ENCODE results near the gene ZNHIT1.

ZNHIT1 gene

DNA sequence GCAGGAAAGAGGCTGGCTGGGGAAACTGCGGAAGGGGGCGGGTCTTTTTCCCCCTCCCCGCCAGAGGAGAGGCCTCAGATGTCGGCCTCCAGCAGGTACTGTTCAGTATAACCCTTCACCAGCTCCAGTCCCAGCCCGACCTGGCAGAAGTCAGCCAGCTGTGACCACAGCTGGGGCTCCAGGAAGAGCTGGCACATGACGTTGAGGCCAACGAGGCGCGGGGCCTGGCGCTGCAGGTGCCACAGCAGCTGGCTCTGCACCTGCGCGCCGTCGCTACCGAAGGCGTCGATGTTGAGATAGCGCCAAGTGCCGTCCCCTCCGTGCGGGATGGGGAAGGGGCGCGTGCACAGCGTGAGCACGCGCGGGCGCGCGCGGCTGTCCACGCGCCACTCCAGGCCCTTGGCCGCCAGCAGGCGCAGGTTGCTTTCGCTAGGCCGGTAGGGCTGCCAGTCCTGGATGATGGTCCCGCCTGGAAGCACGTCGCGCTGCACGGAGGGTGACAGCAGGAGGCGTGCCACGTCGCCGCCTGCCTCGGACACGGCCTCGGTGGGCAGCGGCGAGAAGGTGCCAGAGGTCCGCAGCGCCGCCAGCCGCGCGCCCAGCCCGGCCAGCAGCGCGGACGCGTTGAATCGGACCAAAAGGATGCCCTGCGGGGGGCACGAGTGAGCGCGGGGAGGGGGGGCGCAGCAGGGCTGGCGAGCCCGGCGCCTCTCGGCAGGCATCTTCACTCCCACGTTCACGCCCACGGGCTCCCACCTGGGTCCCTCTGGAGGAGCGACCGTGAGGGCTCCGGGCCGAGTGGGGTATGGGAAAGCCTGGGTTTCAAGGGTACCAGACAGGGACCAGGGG, 45.7 kb upstream of the ZNHIT1 start:
- DNase-seq (ENCODE audit: insufficient read length, low spot score) (no peak), FAIRE-seq (no peak)
- TF ChIP-seq, protein P1, sequence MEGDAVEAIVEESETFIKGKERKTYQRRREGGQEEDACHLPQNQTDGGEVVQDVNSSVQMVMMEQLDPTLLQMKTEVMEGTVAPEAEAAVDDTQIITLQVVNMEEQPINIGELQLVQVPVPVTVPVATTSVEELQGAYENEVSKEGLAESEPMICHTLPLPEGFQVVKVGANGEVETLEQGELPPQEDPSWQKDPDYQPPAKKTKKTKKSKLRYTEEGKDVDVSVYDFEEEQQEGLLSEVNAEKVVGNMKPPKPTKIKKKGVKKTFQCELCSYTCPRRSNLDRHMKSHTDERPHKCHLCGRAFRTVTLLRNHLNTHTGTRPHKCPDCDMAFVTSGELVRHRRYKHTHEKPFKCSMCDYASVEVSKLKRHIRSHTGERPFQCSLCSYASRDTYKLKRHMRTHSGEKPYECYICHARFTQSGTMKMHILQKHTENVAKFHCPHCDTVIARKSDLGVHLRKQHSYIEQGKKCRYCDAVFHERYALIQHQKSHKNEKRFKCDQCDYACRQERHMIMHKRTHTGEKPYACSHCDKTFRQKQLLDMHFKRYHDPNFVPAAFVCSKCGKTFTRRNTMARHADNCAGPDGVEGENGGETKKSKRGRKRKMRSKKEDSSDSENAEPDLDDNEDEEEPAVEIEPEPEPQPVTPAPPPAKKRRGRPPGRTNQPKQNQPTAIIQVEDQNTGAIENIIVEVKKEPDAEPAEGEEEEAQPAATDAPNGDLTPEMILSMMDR (IDR thresholded peaks at IDR 0.05; ENCODE audit: insufficient read depth, missing control alignments), result no peak

DNA sequence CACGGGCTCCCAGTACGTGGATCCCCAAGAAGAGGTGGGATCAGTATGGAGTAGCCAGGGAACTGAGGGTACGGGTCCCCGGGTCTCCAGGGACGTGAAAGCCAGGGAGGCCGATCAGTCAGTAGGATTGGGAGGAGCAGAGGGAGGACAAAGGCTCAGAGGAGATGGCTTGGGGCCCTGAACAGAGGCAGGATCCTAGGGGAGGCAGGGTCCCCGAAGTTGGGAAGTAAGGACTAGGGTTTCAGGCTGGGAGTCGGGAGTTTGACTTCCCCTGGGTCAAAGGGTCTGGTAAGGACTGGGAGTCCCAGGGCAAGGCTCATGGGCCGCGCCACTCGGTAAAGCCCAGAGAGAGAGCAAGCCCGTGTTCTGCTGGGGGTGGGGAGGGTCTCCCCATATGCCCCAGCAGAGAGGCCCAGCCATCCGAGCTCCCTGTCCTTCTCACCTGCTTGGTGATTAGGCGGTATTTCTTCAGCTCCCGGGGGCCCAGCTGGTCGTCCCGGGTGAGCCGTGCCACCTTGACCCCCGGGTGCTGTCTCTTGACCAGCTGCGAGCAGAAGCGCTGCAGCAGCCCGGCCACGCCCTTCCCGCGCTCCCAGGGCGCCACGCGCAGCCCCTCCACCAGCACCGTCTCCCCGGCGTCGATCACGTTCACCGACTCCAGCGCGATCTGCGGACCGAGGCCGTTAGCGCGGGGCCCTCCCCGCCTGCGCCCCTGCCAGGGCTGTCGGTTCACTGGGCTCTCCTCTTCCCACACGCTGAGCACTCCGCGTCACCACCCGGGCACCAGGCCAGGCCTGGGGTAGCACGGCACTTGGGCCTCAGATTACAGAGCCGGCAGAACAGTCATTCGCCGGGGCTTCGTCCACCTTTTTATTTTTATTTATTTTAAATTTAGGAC, 44.9 kb upstream of the ZNHIT1 start:
- FAIRE-seq (no peak), DNase-seq (ENCODE audit: insufficient read length, low spot score) (no peak)
- TF ChIP-seq, protein P1 (IDR thresholded peaks at IDR 0.05; ENCODE audit: insufficient read depth, missing control alignments), result no peak

DNA sequence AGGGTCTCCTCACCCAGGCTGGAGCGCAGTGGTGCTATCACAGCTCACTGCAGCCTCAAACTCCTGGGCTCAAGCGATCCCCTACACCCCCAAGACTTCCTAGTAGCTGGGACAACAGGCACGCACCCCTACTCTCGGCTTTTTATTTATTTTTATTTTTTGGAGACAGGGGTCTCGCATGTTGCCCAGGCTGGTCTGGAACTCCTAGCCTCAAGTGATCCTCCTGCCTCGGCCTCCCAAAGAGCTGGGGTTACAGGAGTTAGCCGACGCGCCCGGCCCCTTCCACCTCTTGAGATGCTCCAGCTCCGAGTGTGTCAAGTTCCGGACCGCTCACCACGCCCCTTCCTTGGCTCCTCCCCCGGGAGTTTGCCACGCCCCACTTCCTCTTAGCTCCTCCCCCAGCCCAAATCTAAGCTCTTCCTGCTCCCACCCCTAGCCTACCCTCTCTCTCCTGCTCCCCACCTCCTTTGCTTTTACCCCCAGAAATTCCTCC, 44.2 kb upstream of the ZNHIT1 start:
- FAIRE-seq (no peak), DNase-seq (ENCODE audit: insufficient read length, low spot score) (no peak)
- TF ChIP-seq, protein P1 (IDR thresholded peaks at IDR 0.05; ENCODE audit: insufficient read depth, missing control alignments), result no peak

DNA sequence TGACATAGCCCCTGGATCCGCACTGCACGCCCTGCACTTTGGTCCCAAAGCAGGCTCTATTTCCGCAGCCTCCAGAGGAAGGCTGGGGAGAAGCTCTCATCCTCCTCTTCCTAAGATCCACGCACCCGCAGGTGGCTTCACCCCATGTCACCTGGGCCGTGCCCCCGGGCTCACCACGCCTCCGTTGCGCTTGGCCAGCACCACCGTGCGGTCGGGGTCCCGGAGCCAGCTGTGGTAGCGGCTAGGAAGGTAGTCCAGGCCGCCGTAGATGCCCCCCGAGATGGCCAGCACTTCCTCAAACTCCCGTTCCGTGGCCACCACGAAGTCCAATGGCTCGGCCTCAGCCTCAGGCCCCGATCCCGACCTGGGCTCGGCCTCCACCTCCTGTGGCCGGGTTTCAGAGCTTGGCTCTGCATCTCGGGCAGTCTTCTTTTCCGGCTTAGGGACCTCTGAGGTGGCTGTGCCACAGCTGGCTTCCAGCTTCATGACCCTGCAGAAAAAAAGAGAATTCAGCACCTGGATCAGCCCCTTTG, 43.6 kb upstream of the ZNHIT1 start:
- FAIRE-seq (no peak), DNase-seq (ENCODE audit: insufficient read length, low spot score) (no peak)
- TF ChIP-seq, protein P1 (IDR thresholded peaks at IDR 0.05; ENCODE audit: insufficient read depth, missing control alignments), result no peak

DNA sequence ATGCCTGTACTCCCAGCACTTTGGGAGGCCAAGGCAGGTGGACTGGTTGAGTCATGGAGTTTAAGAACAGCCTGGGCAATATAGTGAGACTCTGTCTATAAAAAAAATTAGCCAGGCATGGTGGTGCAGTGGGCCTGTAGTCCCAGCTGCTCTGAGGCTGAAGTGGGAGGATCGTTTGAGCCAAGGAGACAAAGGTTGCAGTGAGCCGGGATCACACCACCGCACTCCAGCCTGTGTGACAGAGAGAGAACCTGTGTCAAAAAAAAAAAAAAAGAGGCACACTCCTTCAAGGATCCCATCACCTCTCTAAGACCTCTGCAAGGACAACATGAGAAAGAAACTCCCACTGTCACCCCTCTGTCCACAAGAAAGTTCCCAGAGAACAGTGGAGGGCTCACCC, 42.3 kb upstream of the ZNHIT1 start:
- TF ChIP-seq, protein P1 (IDR thresholded peaks at IDR 0.05; ENCODE audit: insufficient read depth, missing control alignments), result no peak
- DNase-seq (ENCODE audit: insufficient read length, low spot score) (no peak), FAIRE-seq (no peak)

DNA sequence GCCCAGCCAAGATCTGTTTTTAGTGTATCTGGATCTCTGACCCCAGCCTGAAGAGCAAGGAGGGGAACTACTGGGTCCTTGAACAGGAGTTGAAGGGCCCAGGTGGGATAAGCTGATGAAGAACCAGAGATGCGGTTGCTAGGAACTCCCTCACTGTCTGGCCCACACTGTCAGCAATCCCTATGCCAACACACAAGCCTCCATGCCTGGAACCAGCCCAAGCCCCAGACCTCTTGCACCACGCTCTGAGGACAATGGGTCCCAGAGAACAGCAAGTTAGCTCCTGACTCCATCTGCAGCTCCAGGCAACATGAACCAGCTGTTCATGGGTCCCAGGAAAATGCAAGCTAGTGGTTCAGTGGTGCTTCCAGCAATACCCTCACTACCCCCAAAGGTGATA, 40.3 kb upstream of the ZNHIT1 start:
- TF ChIP-seq, protein P1 (IDR thresholded peaks at IDR 0.05; ENCODE audit: insufficient read depth, missing control alignments), result no peak
- no peak for DNase-seq (ENCODE audit: insufficient read length, low spot score)
- FAIRE-seq, result no peak
